CD14-positive monocyte (primary cell): ENCODE measurements around the gene IMPDH1. TPM values are rescaled to one million over a fixed set of nuclear protein-coding genes. Genes with fewer than 3 reads are reported as not detected.
A peak's percentile ranks its signal among the peaks of the same experiment; 100 is the strongest.

Experiments used
- DNase-seq, 3 donors: peaks; one replicate each; pipeline ENCODE4 v3.0.0-alpha.2; 2011 to 2022
- H2AFZ ChIP-seq: 2 replicates; pipeline ENCODE4 v1.6.0; 2012; ENCODE audit warnings: mild to moderate bottlenecking, low read depth, low read length, inconsistent platforms; ENCODE audit not compliant: insufficient read depth, poor library complexity, severe bottlenecking
- H3K27ac ChIP-seq, 2 donors: 1 replicate in 1 of 2; 2 replicates in 1 of 2; pipeline ENCODE4 v1.5.1; 2012 to 2013; ENCODE audit warnings: low read length in 2 of 2, control low read depth in 1 of 2, inconsistent platforms in 1 of 2, low read depth in 1 of 2, mild to moderate bottlenecking in 1 of 2
- H3K27me3 ChIP-seq, 2 donors: one replicate each; pipeline versions ENCODE4 v1.6.0 to v1.6.1; 2011 to 2013; ENCODE audit warnings: low read length in 2 of 2; ENCODE audit not compliant: control insufficient read depth in 2 of 2, insufficient read depth in 2 of 2
- H3K36me3 ChIP-seq, 2 donors: replicated peaks in 1 of 2; 1 replicate in 1 of 2; 2 replicates in 1 of 2; pipeline versions ENCODE4 v1.5.1 to v1.6.1; 2012 to 2013; ENCODE audit warnings: low read length in 2 of 2, control low read depth in 1 of 2, inconsistent platforms in 1 of 2, mild to moderate bottlenecking in 1 of 2; ENCODE audit not compliant: insufficient read depth in 2 of 2, control insufficient read depth in 1 of 2
- H3K4me1 ChIP-seq, 2 donors: 1 replicate in 1 of 2; 2 replicates in 1 of 2; pipeline versions ENCODE4 v1.5.1 to v1.6.1; 2012 to 2013; ENCODE audit warnings: low read length in 2 of 2, control low read depth in 1 of 2, inconsistent platforms in 1 of 2, mild to moderate bottlenecking in 1 of 2, moderate library complexity in 1 of 2; ENCODE audit not compliant: insufficient read depth in 2 of 2, control insufficient read depth in 1 of 2
- H3K4me2 ChIP-seq: replicated peaks from 2 replicates; pipeline ENCODE3; 2012; ENCODE audit warnings: low read length, moderate library complexity, mild to moderate bottlenecking; ENCODE audit not compliant: poor library complexity, severe bottlenecking; ENCODE audit errors: extremely low read depth
- H3K4me3 ChIP-seq, 3 experiments: fragments of 200-600 bp in 1 of 3; sonication (generic) in 1 of 3; replicated peaks in 1 of 3; 1 replicate in 2 of 3; 2 replicates in 1 of 3; pipeline ENCODE4 v1.5.1; 2011 to 2013; ENCODE audit warnings: low read length in 3 of 3, mild to moderate bottlenecking in 3 of 3, control low read depth in 2 of 3, low read depth in 2 of 3, inconsistent platforms in 1 of 3, moderate library complexity in 1 of 3
- H3K79me2 ChIP-seq: 2 replicates; pipeline ENCODE4 v1.6.0; 2012; ENCODE audit warnings: mild to moderate bottlenecking, control low read depth, inconsistent platforms, low read length, moderate library complexity; ENCODE audit not compliant: insufficient read depth
- H3K9ac ChIP-seq: 2 replicates; pipeline ENCODE4 v1.6.0; 2017; ENCODE audit warnings: low read length, mild to moderate bottlenecking; ENCODE audit not compliant: insufficient read depth, poor library complexity, severe bottlenecking
- H3K9me3 ChIP-seq, 2 donors: replicated peaks in 1 of 2; 1 replicate in 1 of 2; 2 replicates in 1 of 2; pipeline versions ENCODE4 v1.5.1 to v1.6.1; 2012 to 2013; ENCODE audit warnings: low read length in 2 of 2, control low read depth in 1 of 2; ENCODE audit not compliant: control insufficient read depth in 1 of 2, insufficient read depth in 1 of 2
- H4K20me1 ChIP-seq: 2 replicates; pipeline ENCODE4 v1.6.0; 2012; ENCODE audit warnings: mild to moderate bottlenecking, low read length, control low read depth, moderate library complexity; ENCODE audit not compliant: insufficient read depth
- H3K27ac Mint-ChIP-seq, 7 donors: one replicate each; pipeline ENCODE4 v1.8.0; 2020; ENCODE audit warnings: mild to moderate bottlenecking in 7 of 7, mixed read lengths in 7 of 7, moderate library complexity in 6 of 7, inconsistent platforms in 2 of 7
- H3K27me3 Mint-ChIP-seq, 3 donors: one replicate each; pipeline ENCODE4 v1.8.0; 2021 to 2022; ENCODE audit warnings: low read depth in 3 of 3, mild to moderate bottlenecking in 3 of 3, mixed read lengths in 3 of 3, moderate library complexity in 3 of 3, inconsistent platforms in 1 of 3
- H3K36me3 Mint-ChIP-seq, 2 donors: one replicate each; pipeline ENCODE4 v1.8.0; 2020; ENCODE audit warnings: mixed read lengths in 2 of 2, inconsistent platforms in 1 of 2, mild to moderate bottlenecking in 1 of 2
- H3K4me1 Mint-ChIP-seq: one replicate; pipeline ENCODE4 v1.8.0; 2020; ENCODE audit warnings: mild to moderate bottlenecking, mixed read lengths
- H3K4me3 Mint-ChIP-seq, 2 donors: one replicate each; pipeline ENCODE4 v1.8.0; 2020; ENCODE audit warnings: mild to moderate bottlenecking in 2 of 2, mixed read lengths in 2 of 2, moderate library complexity in 1 of 2
- H3K9me3 Mint-ChIP-seq, 7 donors: one replicate each; pipeline ENCODE4 v1.8.0; 2020 to 2022; ENCODE audit warnings: mixed read lengths in 7 of 7, mild to moderate bottlenecking in 6 of 7, moderate library complexity in 6 of 7, inconsistent platforms in 2 of 7
- CTCF ChIP-seq: fragments of 200-600 bp; IDR thresholded peaks from one replicate; pipeline ENCODE4 v1.8.0; 2022; ENCODE audit warnings: antibody characterized with exemption, mild to moderate bottlenecking
- WGBS: methylation state at CpG from one replicate; pipeline ENCODE4 v1.1.5; 2013; ENCODE audit warnings: missing lambda C conversion rate; ENCODE audit not compliant: insufficient coverage; 5-methylcytosine and 5-hydroxymethylcytosine counted together
- intact Hi-C, 2 donors: fragments of 100-400 bp; cut with micrococcal nuclease; formaldehyde crosslinking; loops; one replicate each; pipeline versions ENCODE4 v1.15.0 to v1.15.1; 2023
- polyA plus RNA-seq, 3 donors: library from polyadenylated mRNA; depleted of rRNA in 1 of 3; unstranded in 2 of 3; stranded (reverse) in 1 of 3; fragments of 300-500 nt in 2 of 3; fragments of >200 nt in 1 of 3; fragmentation: Illumina TruSeq in 2 of 3; gene quantifications; 1 replicate in 2 of 3; 2 replicates in 1 of 3; pipeline ENCODE4 v1.2.3, GENCODE V29; 2012 to 2021

The IMPDH1 gene
- polyA plus RNA-seq, 3 donors = 110 to 259 (median 152) TPM

GRCh38 chr7:128366986-128367385 lies 42.8 kb downstream of the IMPDH1 start:
- no peak overlapping the region for H3K9ac ChIP-seq
- Mint-ChIP-seq H3K27me3 (peaks cover 22 to 39% (median 22%) of the 10 kb centered on the region in 3 donors), H3K9me3 (peaks cover 0 to 3% (median 0%) of the 10 kb centered on the region in 7 donors), H3K27ac (no peak overlapping the region), H3K36me3 (no peaks in the 10 kb centered on the region), H3K4me3 (no peak overlapping the region), H3K4me1 (peaks cover 14% of the 10 kb centered on the region)
- peaks cover 8 to 28% of the 10 kb centered on the region in 2 donors for H3K27me3 ChIP-seq
- H3K4me3 ChIP-seq = no peak overlapping the region
- H2AFZ ChIP-seq = no peak overlapping the region
- no peaks in the 10 kb centered on the region for H3K79me2 ChIP-seq
- no peak overlapping the region for H3K4me2 ChIP-seq
- no peak for DNase-seq
- no peaks in the 10 kb centered on the region for H3K9me3 ChIP-seq
- H3K4me1 ChIP-seq = peaks cover 5 to 11% of the 10 kb centered on the region in 2 donors
- no peaks in the 10 kb centered on the region for H4K20me1 ChIP-seq
- no peak overlapping the region for H3K27ac ChIP-seq
- no peak for TF ChIP-seq CTCF
- intact Hi-C loops = no loop called here
- H3K36me3 ChIP-seq = no peaks in the 10 kb centered on the region

- Histone ChIP-seq H2AFZ (no peak overlapping the region), H3K27me3 (peaks cover 8 to 30% of the 10 kb centered on the region in 2 donors), H3K9me3 (no peaks in the 10 kb centered on the region), H3K79me2 (no peaks in the 10 kb centered on the region), H4K20me1 (no peaks in the 10 kb centered on the region), H3K9ac (no peak overlapping the region), H3K4me2 (no peak overlapping the region), H3K36me3 (no peaks in the 10 kb centered on the region), H3K4me1 (peaks cover 9 to 14% of the 10 kb centered on the region in 2 donors), H3K4me3 (no peak overlapping the region), H3K27ac (no peak overlapping the region)
- intact Hi-C loops = no loop called here
- H3K9me3 Mint-ChIP-seq = peaks cover 0 to 3% (median 0%) of the 10 kb centered on the region in 7 donors
- peaks cover 20 to 40% (median 22%) of the 10 kb centered on the region in 3 donors for H3K27me3 Mint-ChIP-seq
- H3K27ac Mint-ChIP-seq = peak overlapping the region in 1 of 7 donors; percentile 0
- TF ChIP-seq CTCF = no peak
- H3K4me3 Mint-ChIP-seq = peak overlapping the region in 1 of 2 donors; percentile 36
- WGBS = 25% methylated on average over 1 of the region's 1 CpG
- DNase-seq = no peak
- H3K36me3 Mint-ChIP-seq = no peaks in the 10 kb centered on the region
- H3K4me1 Mint-ChIP-seq = peaks cover 18% of the 10 kb centered on the region
These were observed 43.5 kb downstream of the IMPDH1 start for GRCh38 chr7:128366300-128366699.
